Right renal cortex interstitium (tissue), 3 donors: Measurements from ENCODE around the gene PPP4R3A. TPM values are rescaled to one million over a fixed set of nuclear protein-coding genes. Genes with fewer than 3 reads are reported as not detected.
"Not testable (repeated sequence)": the region's sequence is repeated elsewhere in the genome, so short reads cannot be mapped to it uniquely, and the experiment has no call there.

Experiments used
- DNase-seq, 3 donors: peaks; one replicate each; pipeline ENCODE4 v3.0.0-alpha.2; 2013; ENCODE audit warnings: low read depth in 3 of 3, low spot score in 2 of 3
- polyA plus RNA-seq, 3 donors: library from polyadenylated mRNA; unstranded; fragments of 120-200 nt; gene quantifications; one replicate each; pipeline ENCODE4 v1.2.1, GENCODE V29; 2013; ENCODE audit not compliant: insufficient read length in 3 of 3

Gene PPP4R3A
- polyA plus RNA-seq, 3 donors = 110 to 117 (median 114) TPM

GRCh38 chr14:91444335-91445020 lies 65.6 kb downstream of the PPP4R3A start:
- DNase-seq = no peak

GRCh38 chr14:91439345-91439744 lies 70.8 kb downstream of the PPP4R3A start:
- no peak for DNase-seq

- no peak for DNase-seq
Observed at GRCh38 chr14:91438845-91439244, 71.3 kb downstream of the PPP4R3A start.

GRCh38 chr14:91436266-91436665 lies 73.8 kb downstream of the PPP4R3A start:
- not testable (repeated sequence) for DNase-seq

- no peak for DNase-seq
Observed at GRCh38 chr14:91429385-91429784, 80.7 kb downstream of the PPP4R3A start.

- DNase-seq = not testable (repeated sequence)
Observed at GRCh38 chr14:91428931-91429330, 81.2 kb downstream of the PPP4R3A start.

GRCh38 chr14:91425531-91425944 lies 84.6 kb downstream of the PPP4R3A start:
- DNase-seq = not testable (repeated sequence)

- DNase-seq = no peak
Observed at GRCh38 chr14:91424813-91425530, 85.1 kb downstream of the PPP4R3A start.

- DNase-seq = no peak
Observed at GRCh38 chr14:91420686-91421085, 89.4 kb downstream of the PPP4R3A start.

- DNase-seq = no peak
Observed at GRCh38 chr14:91419451-91419850, 90.7 kb downstream of the PPP4R3A start.

- DNase-seq = no peak
Observed at GRCh38 chr14:91419044-91419397, 91.1 kb downstream of the PPP4R3A start.

- DNase-seq = no peak
Observed at GRCh38 chr14:91418387-91419043, 91.6 kb downstream of the PPP4R3A start.

- no peak for DNase-seq
Observed at GRCh38 chr14:91417983-91418386, 92.1 kb downstream of the PPP4R3A start.

- DNase-seq = no peak
Observed at GRCh38 chr14:91417120-91417982, 92.8 kb downstream of the PPP4R3A start, which contains the start of gene CCDC88C. Gene CCDC88C (minus strand): TSS chr14:91417820. CDS start chr14:91417690, 130 bp downstream.

GRCh38 chr14:91416744-91417119 lies 93.4 kb downstream of the PPP4R3A start:
- DNase-seq = no peak

GRCh38 chr14:91415794-91416743 lies 94.0 kb downstream of the PPP4R3A start:
- DNase-seq = no peak

- no peak for DNase-seq
Observed at GRCh38 chr14:91414475-91414833, 95.7 kb downstream of the PPP4R3A start.

- no peak for DNase-seq
Observed at GRCh38 chr14:91413547-91414474, 96.3 kb downstream of the PPP4R3A start.

GRCh38 chr14:91412939-91413338 lies 97.2 kb downstream of the PPP4R3A start:
- no peak for DNase-seq
